Measurements from ENCODE around the gene RASA1.

RASA1 gene

DNA sequence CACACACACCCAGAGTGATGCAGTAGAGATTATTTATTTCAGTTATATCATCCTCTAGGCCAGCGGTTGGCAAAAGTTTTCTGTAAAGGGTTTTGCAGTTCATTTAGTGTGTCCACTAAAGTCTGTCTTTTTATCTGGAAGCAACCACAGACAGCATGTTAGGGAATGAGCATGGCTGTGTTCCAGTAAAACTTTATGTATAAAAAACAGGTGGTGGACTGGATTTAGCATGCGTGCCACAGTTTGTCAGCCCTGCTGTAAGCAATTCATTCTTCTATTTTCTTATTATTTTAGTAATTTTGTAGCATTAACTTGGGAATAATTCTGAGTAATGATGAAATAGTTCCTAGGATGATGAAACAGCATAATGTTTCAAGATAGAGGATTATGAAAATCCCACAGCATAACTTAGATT, 93.4 kb downstream of the RASA1 start:
- no peak for TF ChIP-seq ZFX (IDR thresholded peaks at IDR 0.05)
- TF ChIP-seq, protein P1, sequence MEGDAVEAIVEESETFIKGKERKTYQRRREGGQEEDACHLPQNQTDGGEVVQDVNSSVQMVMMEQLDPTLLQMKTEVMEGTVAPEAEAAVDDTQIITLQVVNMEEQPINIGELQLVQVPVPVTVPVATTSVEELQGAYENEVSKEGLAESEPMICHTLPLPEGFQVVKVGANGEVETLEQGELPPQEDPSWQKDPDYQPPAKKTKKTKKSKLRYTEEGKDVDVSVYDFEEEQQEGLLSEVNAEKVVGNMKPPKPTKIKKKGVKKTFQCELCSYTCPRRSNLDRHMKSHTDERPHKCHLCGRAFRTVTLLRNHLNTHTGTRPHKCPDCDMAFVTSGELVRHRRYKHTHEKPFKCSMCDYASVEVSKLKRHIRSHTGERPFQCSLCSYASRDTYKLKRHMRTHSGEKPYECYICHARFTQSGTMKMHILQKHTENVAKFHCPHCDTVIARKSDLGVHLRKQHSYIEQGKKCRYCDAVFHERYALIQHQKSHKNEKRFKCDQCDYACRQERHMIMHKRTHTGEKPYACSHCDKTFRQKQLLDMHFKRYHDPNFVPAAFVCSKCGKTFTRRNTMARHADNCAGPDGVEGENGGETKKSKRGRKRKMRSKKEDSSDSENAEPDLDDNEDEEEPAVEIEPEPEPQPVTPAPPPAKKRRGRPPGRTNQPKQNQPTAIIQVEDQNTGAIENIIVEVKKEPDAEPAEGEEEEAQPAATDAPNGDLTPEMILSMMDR (conservative IDR thresholded peaks at IDR 0.05): no peak

GRCh38 chr5:87361536-87362213, 94.0 kb downstream of the RASA1 start:
- no peak for TF ChIP-seq ZFX (IDR thresholded peaks at IDR 0.05)
- TF ChIP-seq, protein P1 (conservative IDR thresholded peaks at IDR 0.05): no peak
- H3K27ac ChIP-seq: no peak overlapping the region

More for the DNA sequence above, 93.4 kb downstream of the RASA1 start:
- H3K27ac ChIP-seq: no peak overlapping the region

GRCh38 chr5:87367243-87367642, 99.6 kb downstream of the RASA1 start:
- H3K27ac ChIP-seq: no peak overlapping the region
- TF ChIP-seq ZFX (IDR thresholded peaks at IDR 0.05): no peak
- TF ChIP-seq, protein P1 (conservative IDR thresholded peaks at IDR 0.05): no peak

DNA sequence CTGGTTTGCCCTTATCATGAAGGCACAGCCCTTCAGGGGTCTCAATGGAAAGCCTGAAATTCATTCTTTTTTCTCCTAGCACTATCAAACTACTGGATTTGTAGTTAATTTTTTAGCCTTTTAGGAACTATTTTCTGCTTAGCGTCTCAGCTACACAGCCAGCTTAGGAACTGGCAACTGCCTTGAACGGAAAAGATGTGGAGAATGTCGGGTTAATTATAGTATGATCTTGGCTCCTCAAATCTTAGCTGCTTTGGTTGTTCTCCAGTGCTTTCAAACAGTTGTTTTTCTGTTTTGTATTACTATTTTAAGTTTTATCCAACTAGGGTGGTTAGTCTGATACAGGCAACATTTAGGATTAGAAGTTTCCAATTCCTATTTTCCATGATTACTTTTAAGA, 100.9 kb downstream of the RASA1 start:
- no peak for TF ChIP-seq ZFX (IDR thresholded peaks at IDR 0.05)
- TF ChIP-seq, protein P1 (conservative IDR thresholded peaks at IDR 0.05): no peak

GRCh38 chr5:87369431-87369830, 101.7 kb downstream of the RASA1 start:
- H3K27ac ChIP-seq: no peak overlapping the region
- TF ChIP-seq ZFX (IDR thresholded peaks at IDR 0.05): no peak
- TF ChIP-seq, protein P1 (conservative IDR thresholded peaks at IDR 0.05): no peak

More for the DNA sequence above, 100.9 kb downstream of the RASA1 start:
- no peak overlapping the region for H3K27ac ChIP-seq

DNA sequence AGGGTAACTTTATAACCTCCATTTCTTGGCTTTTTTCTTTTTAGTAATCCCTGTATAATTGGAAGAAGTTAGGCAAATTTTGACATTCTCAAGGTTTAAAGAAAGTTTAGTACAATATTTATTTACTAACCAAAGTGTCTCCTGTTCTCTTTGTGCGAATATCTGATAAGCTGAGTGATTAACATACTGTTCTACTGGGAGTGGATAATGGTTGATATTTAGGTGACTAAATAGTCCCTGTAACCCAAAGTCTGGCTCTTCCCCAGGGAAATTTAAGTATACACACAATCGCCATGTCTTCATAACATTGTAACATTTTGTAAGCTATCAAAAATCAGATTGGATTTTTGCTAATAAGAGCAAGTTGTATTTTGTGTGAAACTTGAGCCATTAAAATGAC, 105.0 kb downstream of the RASA1 start:
- TF ChIP-seq, protein P1 (conservative IDR thresholded peaks at IDR 0.05): no peak
- TF ChIP-seq ZFX (IDR thresholded peaks at IDR 0.05): no peak
- no peak overlapping the region for H3K27ac ChIP-seq

DNA sequence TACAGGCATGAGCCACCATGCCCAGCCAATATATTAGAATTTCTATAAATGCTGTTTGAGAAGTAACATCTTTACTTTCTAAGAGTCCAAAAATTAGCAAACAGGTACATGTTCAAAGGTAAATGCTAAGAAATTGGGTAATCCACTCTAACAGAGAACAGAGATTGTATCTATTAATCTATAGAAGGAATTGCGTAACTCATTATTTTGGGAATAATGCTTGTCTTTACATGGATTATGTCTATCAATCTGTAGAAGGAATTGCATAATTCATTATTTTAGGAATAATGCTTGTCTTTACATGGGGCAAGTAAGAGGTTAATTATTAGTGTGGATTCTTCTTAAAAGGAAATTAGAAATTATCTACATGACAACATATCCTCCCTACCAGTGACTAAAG, 114.5 kb downstream of the RASA1 start:
- TF ChIP-seq ZFX (IDR thresholded peaks at IDR 0.05): no peak
- TF ChIP-seq, protein P1 (conservative IDR thresholded peaks at IDR 0.05): no peak
- H3K27ac ChIP-seq: no peak overlapping the region

All from C4-2B (cell line).